ENCODE measurements around the gene RPS10.

The RPS10 gene

DNA sequence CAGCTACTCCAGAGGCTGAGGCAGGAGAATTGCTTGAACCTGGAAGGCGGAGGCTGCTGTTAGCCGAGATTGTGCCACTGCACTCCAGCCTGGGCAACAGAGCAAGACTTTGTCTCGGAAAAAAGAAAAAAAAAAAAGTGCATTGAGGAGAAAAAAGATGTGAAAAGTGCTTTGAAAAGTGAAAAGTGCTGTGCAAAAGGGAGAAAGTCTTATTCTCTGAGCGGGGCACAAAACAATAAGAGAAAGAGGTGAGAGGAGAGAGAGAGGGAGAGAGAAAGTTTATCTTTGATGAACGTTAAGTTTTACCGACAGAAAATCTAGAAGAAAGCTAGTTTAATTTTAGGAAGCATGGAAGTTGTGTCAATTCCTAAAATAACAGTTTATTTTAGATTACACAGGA is 36.1 kb upstream of the RPS10 start:
- H3K4me3 ChIP-seq (replicated peaks; ENCODE audit: insufficient read depth, low read length): no peak overlapping the region
- H3K27ac ChIP-seq (replicated peaks): no peak overlapping the region
- peaks cover 16% of the 10 kb centered on the region for H3K27me3 ChIP-seq (ENCODE audit: insufficient read depth, poor library complexity, severe bottlenecking)
- no peak for DNase-seq (ENCODE audit: low read depth in 1 of 2, low spot score in 1 of 2)
- no peak for TF ChIP-seq POLR2AphosphoS5 (IDR thresholded peaks at IDR 0.05; ENCODE audit: low read depth)
- TF ChIP-seq CTCF (IDR thresholded peaks at IDR 0.05; ENCODE audit: insufficient read depth, low read length): no peak
- TF ChIP-seq GABPA (IDR thresholded peaks at IDR 0.05; ENCODE audit: low read depth): no peak
- no peak for TF ChIP-seq REST (IDR thresholded peaks at IDR 0.05; ENCODE audit: insufficient replicate concordance, low read depth)
- TF ChIP-seq SPI1 (IDR thresholded peaks at IDR 0.05; ENCODE audit: borderline replicate concordance, low read depth): no peak

- TF ChIP-seq REST (IDR thresholded peaks at IDR 0.05; ENCODE audit: insufficient replicate concordance, low read depth): no peak
- TF ChIP-seq GABPA (IDR thresholded peaks at IDR 0.05; ENCODE audit: low read depth): no peak
- TF ChIP-seq SPI1 (IDR thresholded peaks at IDR 0.05; ENCODE audit: borderline replicate concordance, low read depth): no peak
- no peak for TF ChIP-seq CTCF (IDR thresholded peaks at IDR 0.05; ENCODE audit: insufficient read depth, low read length)
- no peak for DNase-seq (ENCODE audit: low read depth in 1 of 2, low spot score in 1 of 2)
- peaks cover 11% of the 10 kb centered on the region for H3K27me3 ChIP-seq (ENCODE audit: insufficient read depth, poor library complexity, severe bottlenecking)
- H3K27ac ChIP-seq (replicated peaks): no peak overlapping the region
- no peak overlapping the region for H3K4me3 ChIP-seq (replicated peaks; ENCODE audit: insufficient read depth, low read length)
Measured at GRCh38 chr6:34460796-34461507, 35.1 kb upstream of the RPS10 start.

GRCh38 chr6:34459899-34460593 is 34.2 kb upstream of the RPS10 start:
- no peak overlapping the region for H3K27ac ChIP-seq (replicated peaks)
- H3K27me3 ChIP-seq (ENCODE audit: insufficient read depth, poor library complexity, severe bottlenecking): peaks cover 5% of the 10 kb centered on the region
- no peak for TF ChIP-seq SPI1 (IDR thresholded peaks at IDR 0.05; ENCODE audit: borderline replicate concordance, low read depth)
- peak; percentile 75 for TF ChIP-seq CTCF (IDR thresholded peaks at IDR 0.05; ENCODE audit: insufficient read depth, low read length)
- no peak overlapping the region for H3K4me3 ChIP-seq (replicated peaks; ENCODE audit: insufficient read depth, low read length)
- DNase-seq (ENCODE audit: low read depth in 1 of 2, low spot score in 1 of 2): peak; percentile 50 to 62

All from HL-60 (cell line).